Osteocyte (in vitro differentiated cells): ENCODE measurements around the gene INS. TPM values are rescaled to one million over a fixed set of nuclear protein-coding genes. Genes with fewer than 3 reads are reported as not detected.

ENCODE experiments used
- DNase-seq: peaks from one replicate; pipeline ENCODE4 v3.0.0; 2021; ENCODE audit warnings: mixed read lengths; ENCODE audit not compliant: unreplicated experiment; ENCODE audit errors: extremely low spot score
- H3K27ac Mint-ChIP-seq: one replicate; pipeline ENCODE4 v1.8.0; 2021; ENCODE audit warnings: mild to moderate bottlenecking, mixed read lengths; ENCODE audit not compliant: unreplicated experiment
- H3K27me3 Mint-ChIP-seq: one replicate; pipeline ENCODE4 v1.8.0; 2021; ENCODE audit warnings: mixed read lengths; ENCODE audit not compliant: unreplicated experiment
- H3K36me3 Mint-ChIP-seq: one replicate; pipeline ENCODE4 v1.8.0; 2021; ENCODE audit warnings: mixed read lengths; ENCODE audit not compliant: unreplicated experiment
- H3K4me1 Mint-ChIP-seq: one replicate; pipeline ENCODE4 v1.8.0; 2021; ENCODE audit warnings: mixed read lengths; ENCODE audit not compliant: unreplicated experiment
- H3K4me3 Mint-ChIP-seq: one replicate; pipeline ENCODE4 v1.8.0; 2021; ENCODE audit warnings: mild to moderate bottlenecking, moderate library complexity, mixed read lengths; ENCODE audit not compliant: unreplicated experiment
- H3K9me3 Mint-ChIP-seq: one replicate; pipeline ENCODE4 v1.8.0; 2021; ENCODE audit warnings: mixed read lengths; ENCODE audit not compliant: unreplicated experiment
- total RNA-seq: library from RNA; stranded (reverse); gene quantifications from 2 replicates; pipeline ENCODE4 v1.2.1, GENCODE V29; 2021
- TF ChIP-seq, protein P1 (sequence below): fragments of 200-600 bp; sonication (generic); IDR thresholded peaks from 2 replicates; pipeline ENCODE4 v1.5.0; 2021; ENCODE audit warnings: antibody characterized with exemption, mild to moderate bottlenecking, moderate library complexity

Gene INS
- total RNA-seq, 1 donor from 2014 or later: not detected

DNA sequence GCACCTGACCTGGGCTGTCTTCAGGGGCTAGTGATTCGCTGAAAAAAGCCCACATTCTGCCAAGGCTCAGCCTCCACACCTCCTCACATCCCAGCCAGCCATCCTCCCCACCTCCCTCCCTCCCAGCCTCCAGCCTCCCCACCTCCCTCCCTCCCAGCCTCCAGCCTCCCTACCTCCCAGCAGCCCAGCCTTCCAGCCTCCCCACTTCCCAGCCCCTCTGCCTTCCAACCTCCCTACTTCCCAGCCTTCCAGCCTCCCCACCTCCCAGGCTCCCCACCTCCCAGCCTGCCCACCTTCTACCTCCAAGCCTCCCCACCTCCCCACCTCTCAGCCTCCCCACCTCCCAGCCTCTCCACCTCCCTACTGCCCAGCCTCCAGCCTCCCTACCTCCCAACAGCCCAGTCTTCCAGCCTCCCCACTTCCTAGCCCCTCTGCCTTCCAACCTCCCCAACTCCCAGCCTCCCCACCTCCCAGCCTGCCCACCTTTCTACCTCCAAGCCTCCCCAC, 44.3 kb upstream of the INS start:
- no peaks in the 10 kb centered on the region for H3K36me3 Mint-ChIP-seq
- H3K27me3 Mint-ChIP-seq: peaks cover 12% of the 10 kb centered on the region
- no peaks in the 10 kb centered on the region for H3K4me1 Mint-ChIP-seq
- TF ChIP-seq, protein P1, sequence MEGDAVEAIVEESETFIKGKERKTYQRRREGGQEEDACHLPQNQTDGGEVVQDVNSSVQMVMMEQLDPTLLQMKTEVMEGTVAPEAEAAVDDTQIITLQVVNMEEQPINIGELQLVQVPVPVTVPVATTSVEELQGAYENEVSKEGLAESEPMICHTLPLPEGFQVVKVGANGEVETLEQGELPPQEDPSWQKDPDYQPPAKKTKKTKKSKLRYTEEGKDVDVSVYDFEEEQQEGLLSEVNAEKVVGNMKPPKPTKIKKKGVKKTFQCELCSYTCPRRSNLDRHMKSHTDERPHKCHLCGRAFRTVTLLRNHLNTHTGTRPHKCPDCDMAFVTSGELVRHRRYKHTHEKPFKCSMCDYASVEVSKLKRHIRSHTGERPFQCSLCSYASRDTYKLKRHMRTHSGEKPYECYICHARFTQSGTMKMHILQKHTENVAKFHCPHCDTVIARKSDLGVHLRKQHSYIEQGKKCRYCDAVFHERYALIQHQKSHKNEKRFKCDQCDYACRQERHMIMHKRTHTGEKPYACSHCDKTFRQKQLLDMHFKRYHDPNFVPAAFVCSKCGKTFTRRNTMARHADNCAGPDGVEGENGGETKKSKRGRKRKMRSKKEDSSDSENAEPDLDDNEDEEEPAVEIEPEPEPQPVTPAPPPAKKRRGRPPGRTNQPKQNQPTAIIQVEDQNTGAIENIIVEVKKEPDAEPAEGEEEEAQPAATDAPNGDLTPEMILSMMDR: no peak
- no peaks in the 10 kb centered on the region for H3K9me3 Mint-ChIP-seq
- DNase-seq: peak; percentile 56
- no peak overlapping the region for H3K27ac Mint-ChIP-seq
- no peak overlapping the region for H3K4me3 Mint-ChIP-seq

DNA sequence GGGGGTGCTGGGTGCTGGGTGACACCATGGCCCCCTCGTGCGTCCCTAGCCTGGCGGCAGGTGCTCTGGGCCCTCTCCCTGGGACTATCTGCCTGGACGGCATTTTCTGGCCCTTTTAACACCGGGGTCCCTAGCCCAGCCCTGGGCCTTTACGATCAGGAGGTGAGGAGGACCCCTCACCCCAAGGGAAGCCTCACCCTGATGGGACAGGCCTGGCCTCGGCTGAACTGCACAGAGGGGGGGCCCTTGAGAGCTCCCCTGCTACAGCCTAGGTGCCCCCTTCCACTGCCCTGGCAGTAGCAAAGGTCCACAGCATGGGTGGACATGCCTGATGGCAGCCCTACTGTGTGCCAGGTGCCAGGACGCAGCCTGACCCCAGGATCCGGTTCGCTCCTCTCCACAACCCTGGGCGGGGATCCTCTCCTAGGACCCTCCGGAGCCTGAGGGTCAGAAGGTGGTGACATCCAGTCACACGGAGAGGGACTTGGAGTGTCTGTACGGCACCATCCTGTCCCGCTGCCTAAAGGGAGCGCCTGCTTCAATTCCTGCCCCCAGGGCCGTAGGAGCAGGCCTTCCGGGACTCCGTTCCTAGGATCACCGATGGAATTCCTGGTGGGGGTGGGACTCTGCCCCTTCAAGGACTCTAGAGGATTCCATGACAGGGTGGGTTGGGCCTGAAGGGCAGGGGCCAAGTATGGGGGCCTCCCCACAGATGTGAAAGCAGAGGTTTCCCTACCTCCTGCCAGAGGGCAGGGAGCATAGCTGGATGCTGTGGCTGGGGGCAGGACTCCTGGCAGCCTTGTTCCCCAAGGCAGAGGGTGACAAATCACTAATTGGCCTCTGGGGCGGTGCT, 43.6 kb upstream of the INS start:
- Mint-ChIP-seq H3K27me3 (peaks cover 11% of the 10 kb centered on the region), H3K4me3 (no peak overlapping the region), H3K9me3 (no peaks in the 10 kb centered on the region), H3K36me3 (no peaks in the 10 kb centered on the region), H3K27ac (no peak overlapping the region), H3K4me1 (no peaks in the 10 kb centered on the region)
- TF ChIP-seq, protein P1: no peak
- DNase-seq: peak; percentile 77

DNA sequence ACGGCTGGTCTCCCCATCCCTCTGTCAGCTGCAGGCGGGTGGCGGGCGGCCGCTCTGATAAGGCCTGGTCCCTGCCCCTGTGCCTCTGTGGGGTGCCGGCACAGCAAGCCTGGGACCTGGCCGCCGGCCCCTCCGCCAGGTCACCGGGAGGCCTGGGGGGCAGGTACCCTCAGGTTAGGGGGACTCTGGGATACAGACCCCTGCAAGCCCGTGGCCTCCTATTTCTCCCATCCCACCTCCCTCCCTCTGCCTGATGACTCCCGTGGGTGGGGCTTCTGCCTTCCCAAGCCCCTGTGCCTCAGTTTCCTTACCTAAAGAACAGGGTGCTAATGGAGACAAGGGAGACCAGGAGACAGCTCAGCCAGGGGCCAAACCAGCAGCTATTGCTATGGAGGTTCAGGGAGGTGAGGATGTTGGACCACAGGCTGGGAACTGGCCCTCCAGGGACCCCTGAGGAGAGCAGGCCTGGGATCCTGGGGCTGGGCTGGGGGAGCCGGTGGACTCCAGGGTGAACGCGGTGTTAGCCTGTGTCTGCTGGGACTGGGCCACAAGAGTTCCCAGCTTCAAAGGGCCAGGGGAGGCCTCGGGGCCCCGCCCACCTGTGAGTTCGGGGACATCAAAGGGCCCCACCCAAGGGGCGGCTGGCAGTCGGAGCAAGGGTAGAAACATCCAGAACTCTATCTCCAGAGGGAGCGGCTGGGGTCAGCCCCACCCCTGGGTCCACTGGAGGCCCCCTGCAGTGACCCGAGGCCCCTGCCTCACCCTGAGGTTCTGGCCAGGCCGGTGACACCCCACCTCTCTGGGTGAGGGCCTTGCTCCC, 42.6 kb upstream of the INS start:
- DNase-seq: no peak

DNA sequence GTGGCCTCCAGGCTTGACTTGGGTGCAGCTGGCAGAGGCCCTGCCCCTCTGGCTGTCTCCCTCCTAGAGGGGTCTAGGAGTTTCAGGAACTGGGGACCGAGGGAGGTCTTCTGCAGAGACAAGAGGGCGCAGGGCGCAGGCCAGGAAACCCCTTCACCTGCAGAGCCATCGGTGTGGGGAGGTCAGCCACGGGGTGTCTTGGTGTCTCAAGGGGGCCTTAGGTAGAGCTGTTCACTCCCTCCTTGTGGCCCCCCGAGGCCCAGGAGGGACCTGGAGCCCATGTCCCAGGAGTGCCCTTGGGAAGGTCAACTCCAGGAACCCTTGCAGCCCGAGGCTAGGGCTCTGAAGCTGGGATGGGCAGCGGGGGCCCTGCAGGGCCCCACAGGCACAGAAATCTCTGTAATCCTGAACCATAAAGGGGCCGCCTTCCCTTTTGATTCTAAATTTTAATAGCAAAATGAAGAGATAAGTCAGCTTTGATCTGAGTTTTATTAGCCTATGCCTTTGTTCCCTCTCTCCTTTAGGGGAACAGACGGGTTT, 42.0 kb upstream of the INS start:
- DNase-seq: no peak
- no peak overlapping the region for H3K4me3 Mint-ChIP-seq
- H3K4me1 Mint-ChIP-seq: no peaks in the 10 kb centered on the region
- no peaks in the 10 kb centered on the region for H3K36me3 Mint-ChIP-seq
- H3K9me3 Mint-ChIP-seq: no peaks in the 10 kb centered on the region
- TF ChIP-seq, protein P1: no peak
- peaks cover 9% of the 10 kb centered on the region for H3K27me3 Mint-ChIP-seq
- H3K27ac Mint-ChIP-seq: no peak overlapping the region

More for the DNA sequence above, 42.6 kb upstream of the INS start:
- TF ChIP-seq, protein P1: no peak
- peaks cover 9% of the 10 kb centered on the region for H3K27me3 Mint-ChIP-seq
- H3K36me3 Mint-ChIP-seq: no peaks in the 10 kb centered on the region
- no peaks in the 10 kb centered on the region for H3K9me3 Mint-ChIP-seq
- H3K27ac Mint-ChIP-seq: no peak overlapping the region
- no peak overlapping the region for H3K4me3 Mint-ChIP-seq
- no peaks in the 10 kb centered on the region for H3K4me1 Mint-ChIP-seq
